Brain pericyte (primary cell): ENCODE data around the gene CDC40.
"Not testable (repeated sequence)": the region's sequence is repeated elsewhere in the genome, so short reads cannot be mapped to it uniquely, and the experiment has no call there.

ENCODE experiments used
- DNase-seq: peaks from one replicate; pipeline ENCODE4 v3.0.0-alpha.2; 2012; ENCODE audit warnings: low read depth, low spot score

Gene CDC40

GRCh38 chr6:110201151-110201884, 21.1 kb downstream of the CDC40 start:
- no peak for DNase-seq

- no peak for DNase-seq
Observed at GRCh38 chr6:110207652-110208051, 27.4 kb downstream of the CDC40 start.

- no peak for DNase-seq
Observed at GRCh38 chr6:110211753-110212152, 31.5 kb downstream of the CDC40 start.

GRCh38 chr6:110214338-110214737, 34.1 kb downstream of the CDC40 start:
- DNase-seq: no peak

GRCh38 chr6:110216140-110216539, 35.9 kb downstream of the CDC40 start:
- no peak for DNase-seq

GRCh38 chr6:110217266-110217665, 37.0 kb downstream of the CDC40 start:
- DNase-seq: no peak

- DNase-seq: no peak
Observed at GRCh38 chr6:110221738-110222137, 41.5 kb downstream of the CDC40 start.

GRCh38 chr6:110226261-110226660, 46.0 kb downstream of the CDC40 start:
- DNase-seq: no peak

- DNase-seq: no peak
Observed at GRCh38 chr6:110232450-110232849, 52.2 kb downstream of the CDC40 start.

- DNase-seq: no peak
Observed at GRCh38 chr6:110233770-110234374, 53.6 kb downstream of the CDC40 start.

GRCh38 chr6:110236007-110236406, 55.8 kb downstream of the CDC40 start:
- not testable (repeated sequence) for DNase-seq

- DNase-seq: no peak
Observed at GRCh38 chr6:110239526-110240274, 59.5 kb downstream of the CDC40 start.

GRCh38 chr6:110244621-110245020, 64.4 kb downstream of the CDC40 start:
- DNase-seq: not testable (repeated sequence)

- no peak for DNase-seq
Observed at GRCh38 chr6:110246378-110246777, 66.2 kb downstream of the CDC40 start.

- no peak for DNase-seq
Observed at GRCh38 chr6:110246900-110247546, 66.8 kb downstream of the CDC40 start.

GRCh38 chr6:110250058-110250457, 69.8 kb downstream of the CDC40 start:
- DNase-seq: no peak

- DNase-seq: no peak
Observed at GRCh38 chr6:110250838-110251237, 70.6 kb downstream of the CDC40 start.

- DNase-seq: no peak
Observed at GRCh38 chr6:110255211-110255750, 75.1 kb downstream of the CDC40 start.

GRCh38 chr6:110256366-110256765, 76.1 kb downstream of the CDC40 start:
- DNase-seq: no peak

- DNase-seq: no peak
Observed at GRCh38 chr6:110265273-110265672, 85.0 kb downstream of the CDC40 start.

GRCh38 chr6:110266996-110267395, 86.8 kb downstream of the CDC40 start:
- no peak for DNase-seq

- no peak for DNase-seq
Observed at GRCh38 chr6:110269623-110270022, 89.4 kb downstream of the CDC40 start.
